ENCODE results near the gene OPCML. TPM values are rescaled to one million over a fixed set of nuclear protein-coding genes. Genes with fewer than 3 reads are reported as not detected.

The OPCML gene
- polyA plus RNA-seq, 1 donor from 2014 or later: 11.6 TPM

- Histone ChIP-seq H2AFZ (ENCODE audit: low read depth, low read length) (no peak overlapping the region), H3K27ac (ENCODE audit: low read length) (no peak overlapping the region), H3K79me2 (replicated peaks; ENCODE audit: insufficient read depth, low read length) (no peaks in the 10 kb centered on the region), H3K9me3 (ENCODE audit: low read length) (no peaks in the 10 kb centered on the region), H3K4me3 (ENCODE audit: low read length) (no peak overlapping the region), H3F3A (ENCODE audit: insufficient read depth, low read length, poor library complexity, severe bottlenecking) (no peaks in the 10 kb centered on the region), H3K9ac (ENCODE audit: low read length) (no peak overlapping the region), H4K20me1 (ENCODE audit: insufficient read depth) (no peaks in the 10 kb centered on the region), H3K4me2 (ENCODE audit: low read length) (no peak overlapping the region), H3K9me2 (ENCODE audit: insufficient read depth, low read length) (no peaks in the 10 kb centered on the region), H3K27me3 (ENCODE audit: insufficient read depth, low read depth, low read length) (no peaks in the 10 kb centered on the region), H3K36me3 (ENCODE audit: insufficient read depth, low read length) (no peaks in the 10 kb centered on the region)
- TF ChIP-seq RAD21 (conservative IDR thresholded peaks at IDR 0.05) (no peak), MXI1 (conservative IDR thresholded peaks at IDR 0.05; ENCODE audit: poor library complexity, severe bottlenecking) (no peak), EZH2 (IDR thresholded peaks at IDR 0.05; ENCODE audit: borderline replicate concordance, insufficient read depth, low read length, poor library complexity, severe bottlenecking) (no peak), POLR2AphosphoS5 (IDR thresholded peaks at IDR 0.05) (no peak), CTCF (IDR thresholded peaks at IDR 0.05; ENCODE audit: poor library complexity, severe bottlenecking) (no peak), EP300 (conservative IDR thresholded peaks at IDR 0.05; ENCODE audit: poor library complexity, severe bottlenecking) (no peak), TAF1 (IDR thresholded peaks at IDR 0.05; ENCODE audit: low read depth) (no peak), SMC3 (conservative IDR thresholded peaks at IDR 0.05; ENCODE audit: poor library complexity) (no peak), REST (IDR thresholded peaks at IDR 0.05; ENCODE audit: borderline replicate concordance) (no peak)
These were observed 328.1 kb downstream of the OPCML start for GRCh38 chr11:133204158-133204557.

DNA sequence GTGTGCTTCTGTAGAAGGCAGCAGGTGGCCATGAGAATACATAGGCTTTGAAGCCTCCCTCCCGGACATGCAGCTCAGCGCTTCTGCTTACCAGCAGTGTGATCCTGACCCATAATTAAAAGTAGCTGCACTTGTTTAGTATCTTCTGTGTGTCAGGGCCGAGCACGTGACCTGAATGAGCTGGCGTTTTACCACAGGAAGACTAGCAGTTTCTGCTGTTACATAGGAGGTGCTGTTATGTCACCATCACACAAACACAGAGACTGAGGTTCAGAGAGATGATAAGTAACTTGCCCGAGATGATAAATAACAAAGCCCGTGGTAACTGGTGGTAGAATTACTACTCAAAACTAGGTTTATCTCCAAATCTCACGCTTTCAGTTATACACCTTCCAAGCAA lies 329.5 kb downstream of the OPCML start:
- Histone ChIP-seq H4K20me1 (ENCODE audit: insufficient read depth) (no peaks in the 10 kb centered on the region), H3K9me2 (ENCODE audit: insufficient read depth, low read length) (no peaks in the 10 kb centered on the region), H3K27me3 (ENCODE audit: insufficient read depth, low read depth, low read length) (no peaks in the 10 kb centered on the region), H3K9me3 (ENCODE audit: low read length) (no peaks in the 10 kb centered on the region), H3K9ac (ENCODE audit: low read length) (no peak overlapping the region), H2AFZ (ENCODE audit: low read depth, low read length) (no peak overlapping the region), H3K79me2 (replicated peaks; ENCODE audit: insufficient read depth, low read length) (no peaks in the 10 kb centered on the region), H3K4me3 (ENCODE audit: low read length) (no peak overlapping the region), H3K4me2 (ENCODE audit: low read length) (no peak overlapping the region), H3K36me3 (ENCODE audit: insufficient read depth, low read length) (no peaks in the 10 kb centered on the region), H3F3A (ENCODE audit: insufficient read depth, low read length, poor library complexity, severe bottlenecking) (no peaks in the 10 kb centered on the region), H3K27ac (ENCODE audit: low read length) (no peak overlapping the region)
- no peak for TF ChIP-seq CTCF (IDR thresholded peaks at IDR 0.05; ENCODE audit: poor library complexity, severe bottlenecking)
- TF ChIP-seq EZH2 (IDR thresholded peaks at IDR 0.05; ENCODE audit: borderline replicate concordance, insufficient read depth, low read length, poor library complexity, severe bottlenecking): no peak
- TF ChIP-seq RAD21 (conservative IDR thresholded peaks at IDR 0.05): no peak
- no peak for TF ChIP-seq REST (IDR thresholded peaks at IDR 0.05; ENCODE audit: borderline replicate concordance)
- no peak for TF ChIP-seq SMC3 (conservative IDR thresholded peaks at IDR 0.05; ENCODE audit: poor library complexity)
- no peak for TF ChIP-seq EP300 (conservative IDR thresholded peaks at IDR 0.05; ENCODE audit: poor library complexity, severe bottlenecking)
- TF ChIP-seq TAF1 (IDR thresholded peaks at IDR 0.05; ENCODE audit: low read depth): no peak
- no peak for TF ChIP-seq MXI1 (conservative IDR thresholded peaks at IDR 0.05; ENCODE audit: poor library complexity, severe bottlenecking)
- no peak for TF ChIP-seq POLR2AphosphoS5 (IDR thresholded peaks at IDR 0.05)
